ENCODE measurements around the gene MTHFD1L. TPM values are rescaled to one million over a fixed set of nuclear protein-coding genes. Genes with fewer than 3 reads are reported as not detected.
A peak's percentile ranks its signal among the peaks of the same experiment; 100 is the strongest.
"Not testable (repeated sequence)": the region's sequence is repeated elsewhere in the genome, so short reads cannot be mapped to it uniquely, and the experiment has no call there.

MTHFD1L gene
- total RNA-seq, 3 donors from 2014 or later (not counting 1 experiment from before 2014, with no cell fraction given): 3.8 to 4.5 (median 4.3) TPM

- Mint-ChIP-seq H3K4me1 (no peaks in the 10 kb centered on the region), H3K4me3 (no peak overlapping the region), H3K36me3 (no peaks in the 10 kb centered on the region), H3K27me3 (ENCODE audit: low read depth in 2 of 2) (peaks cover 25 to 31% of the 10 kb centered on the region in 2 donors), H3K27ac (no peak overlapping the region), H3K9me3 (no peaks in the 10 kb centered on the region)
- Histone ChIP-seq H3K4me1 (ENCODE audit: control insufficient read depth, insufficient read depth, low read length) (no peaks in the 10 kb centered on the region), H3K27ac (ENCODE audit: low read length) (no peak overlapping the region), H3K9me3 (ENCODE audit: control insufficient read depth, insufficient read depth, low read length) (no peaks in the 10 kb centered on the region), H3K27me3 (ENCODE audit: control insufficient read depth, insufficient read depth, low read length) (peaks cover 2% of the 10 kb centered on the region), H3K36me3 (ENCODE audit: control insufficient read depth, insufficient read depth, low read length) (no peaks in the 10 kb centered on the region), H3K4me3 (ENCODE audit: low read length) (no peak overlapping the region)
- DNase-seq: no peak
- no peak for TF ChIP-seq CTCF (IDR thresholded peaks at IDR 0.05)
- intact Hi-C loops (cut with micrococcal nuclease): no loop called here
- ATAC-seq: no peak
- 92% methylated on average over 2 of the region's 2 CpGs for WGBS (ENCODE audit: insufficient coverage)
Measured at GRCh38 chr6:150857945-150858308, 7.6 kb upstream of the MTHFD1L start.

DNA sequence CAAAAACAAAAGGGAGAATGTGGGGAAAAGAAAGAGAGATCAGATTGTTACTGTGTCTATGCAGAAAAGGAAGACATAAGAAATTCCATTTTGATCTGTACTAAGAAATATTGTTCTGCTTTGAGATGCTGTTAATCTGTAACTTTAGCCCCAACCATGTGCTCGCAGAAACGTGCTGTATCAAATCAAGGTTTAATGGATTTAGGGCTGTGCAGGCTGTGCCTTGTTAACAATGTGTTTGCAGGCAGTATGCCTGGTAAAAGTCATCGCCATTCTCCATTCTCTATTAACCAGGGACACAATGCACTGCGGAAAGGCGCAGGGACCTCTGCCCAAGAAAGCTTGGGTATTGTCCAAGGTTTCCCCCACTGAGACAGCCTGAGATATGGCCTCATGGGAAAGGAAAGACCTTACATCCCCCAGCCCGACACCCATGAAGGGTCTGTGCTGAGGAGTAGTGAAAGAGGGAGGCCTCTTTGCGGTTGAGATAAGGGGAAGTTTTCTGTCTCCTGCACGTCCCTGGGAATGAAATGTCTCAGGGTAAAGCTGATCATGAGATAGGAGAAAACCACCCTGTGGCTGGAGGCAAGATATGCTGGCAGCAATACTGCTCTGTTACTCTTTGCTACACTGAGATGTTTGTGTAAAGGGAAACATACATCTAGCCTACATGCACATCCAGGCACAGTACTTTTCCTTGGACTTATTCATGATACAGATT, 3.9 kb upstream of the MTHFD1L start:
- 15% methylated on average over 7 of the region's 8 CpGs for WGBS (ENCODE audit: insufficient coverage)
- H3K27me3 ChIP-seq (ENCODE audit: control insufficient read depth, insufficient read depth, low read length); H3K4me3 ChIP-seq (ENCODE audit: low read length); ATAC-seq; H3K27ac Mint-ChIP-seq; H3K36me3 ChIP-seq (ENCODE audit: control insufficient read depth, insufficient read depth, low read length); H3K9me3 Mint-ChIP-seq; intact Hi-C loops (cut with micrococcal nuclease); H3K4me1 ChIP-seq (ENCODE audit: control insufficient read depth, insufficient read depth, low read length); H3K36me3 Mint-ChIP-seq; H3K4me1 Mint-ChIP-seq; H3K27ac ChIP-seq (ENCODE audit: low read length); H3K4me3 Mint-ChIP-seq; DNase-seq; H3K9me3 ChIP-seq (ENCODE audit: control insufficient read depth, insufficient read depth, low read length): not testable (repeated sequence)
- H3K27me3 Mint-ChIP-seq (ENCODE audit: low read depth in 2 of 2): peaks cover 26 to 32% of the 10 kb centered on the region in 2 donors

DNA sequence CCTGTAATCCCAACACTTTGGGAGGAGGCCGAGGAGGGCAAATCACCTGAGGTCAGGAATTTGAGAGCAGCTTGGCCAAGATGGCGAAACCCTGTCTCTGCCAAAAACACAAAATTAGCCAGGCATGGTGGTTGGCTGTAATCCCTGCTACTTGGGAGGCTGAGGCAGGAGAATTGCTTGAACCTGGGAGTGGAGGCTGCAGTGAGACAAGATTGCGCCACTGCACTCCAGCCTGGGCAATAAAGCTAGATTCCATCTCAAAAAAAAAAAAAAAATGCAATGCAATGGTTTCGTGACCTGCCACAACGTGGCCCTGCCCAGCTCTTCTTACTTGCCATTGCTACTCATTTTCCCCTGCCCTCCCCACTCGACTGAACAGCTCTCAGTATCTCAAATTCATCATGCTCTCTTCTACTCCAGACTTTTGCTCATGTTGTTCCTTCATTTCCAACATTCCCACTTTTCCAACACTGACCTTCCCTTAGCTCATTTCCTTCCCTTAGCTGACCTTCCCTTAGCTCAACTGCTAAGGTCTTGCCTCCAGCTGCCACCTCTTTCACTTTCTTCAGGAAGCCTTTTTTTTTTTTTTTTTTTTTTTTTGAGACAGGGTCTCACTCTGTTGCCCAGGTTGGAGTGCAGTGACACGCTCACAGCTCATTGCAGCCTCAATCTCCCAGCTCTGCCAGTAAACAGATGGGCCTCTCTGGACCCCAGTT, 2.1 kb upstream of the MTHFD1L start:
- Histone ChIP-seq H3K27me3 (ENCODE audit: control insufficient read depth, insufficient read depth, low read length) (peaks cover 3% of the 10 kb centered on the region), H3K27ac (ENCODE audit: low read length) (no peak overlapping the region), H3K9me3 (ENCODE audit: control insufficient read depth, insufficient read depth, low read length) (no peaks in the 10 kb centered on the region), H3K36me3 (ENCODE audit: control insufficient read depth, insufficient read depth, low read length) (no peaks in the 10 kb centered on the region), H3K4me3 (ENCODE audit: low read length) (no peak overlapping the region), H3K4me1 (ENCODE audit: control insufficient read depth, insufficient read depth, low read length) (peaks cover 10% of the 10 kb centered on the region)
- H3K4me1 Mint-ChIP-seq: peaks cover 7 to 14% of the 10 kb centered on the region in 2 donors
- intact Hi-C loops (cut with micrococcal nuclease): no loop called here
- no peak for TF ChIP-seq CTCF (IDR thresholded peaks at IDR 0.05)
- 91% methylated on average over 7 of the region's 7 CpGs for WGBS (ENCODE audit: insufficient coverage)
- DNase-seq: no peak
- no peak overlapping the region for H3K4me3 Mint-ChIP-seq
- no peak for ATAC-seq
- H3K27ac Mint-ChIP-seq: no peak overlapping the region
- H3K27me3 Mint-ChIP-seq (ENCODE audit: low read depth in 2 of 2): peaks cover 23 to 32% of the 10 kb centered on the region in 2 donors
- H3K36me3 Mint-ChIP-seq: no peaks in the 10 kb centered on the region
- no peaks in the 10 kb centered on the region for H3K9me3 Mint-ChIP-seq

GRCh38 chr6:150865043-150865405, 478 bp upstream of the MTHFD1L start:
- H3K9me3 Mint-ChIP-seq: no peaks in the 10 kb centered on the region
- H3K4me1 Mint-ChIP-seq: peaks cover 7 to 14% of the 10 kb centered on the region in 2 donors
- WGBS (ENCODE audit: insufficient coverage): 15% methylated on average over 5 of the region's 5 CpGs
- TF ChIP-seq CTCF (IDR thresholded peaks at IDR 0.05): no peak
- Histone ChIP-seq H3K9me3 (ENCODE audit: control insufficient read depth, insufficient read depth, low read length) (no peaks in the 10 kb centered on the region), H3K27ac (ENCODE audit: low read length) (no peak overlapping the region), H3K27me3 (ENCODE audit: control insufficient read depth, insufficient read depth, low read length) (peaks cover 3% of the 10 kb centered on the region), H3K4me3 (ENCODE audit: low read length) (peak overlapping the region; percentile 23), H3K4me1 (ENCODE audit: control insufficient read depth, insufficient read depth, low read length) (peaks cover 10% of the 10 kb centered on the region), H3K36me3 (ENCODE audit: control insufficient read depth, insufficient read depth, low read length) (no peaks in the 10 kb centered on the region)
- ATAC-seq (no peak), DNase-seq (no peak)
- intact Hi-C loops (cut with micrococcal nuclease): no loop called here
- no peaks in the 10 kb centered on the region for H3K36me3 Mint-ChIP-seq
- peak overlapping the region; percentile 53 for H3K4me3 Mint-ChIP-seq
- H3K27me3 Mint-ChIP-seq (ENCODE audit: low read depth in 2 of 2): peaks cover 20% of the 10 kb centered on the region in 2 donors
- no peak overlapping the region for H3K27ac Mint-ChIP-seq
